WI38 (cell line): ENCODE data around the gene CRYBA2.
A peak's percentile ranks its signal among the peaks of the same experiment; 100 is the strongest.

Experiments used
- H3K4me3 ChIP-seq: 2 replicates; pipeline ENCODE4 v1.5.1; 2011; ENCODE audit warnings: low read depth, mild to moderate bottlenecking, control low read depth, low read length
- CTCF ChIP-seq: IDR thresholded peaks from 2 replicates; pipeline ENCODE4 v1.5.1; 2012; ENCODE audit warnings: low read depth, mild to moderate bottlenecking, control low read depth, low read length

Gene CRYBA2

GRCh38 chr2:219003267-219003634, 10.0 kb upstream of the CRYBA2 start:
- H3K4me3 ChIP-seq = no peak overlapping the region
- TF ChIP-seq CTCF = peak; percentile 0; the same call in 1 of the 2 replicates

GRCh38 chr2:219002395-219003266, 9.4 kb upstream of the CRYBA2 start:
- TF ChIP-seq CTCF = 0 out of 2 replicates have a peak, but pooled peaks have one; percentile 10

GRCh38 chr2:219001577-219002394, 8.6 kb upstream of the CRYBA2 start:
- no peak for TF ChIP-seq CTCF
- H3K4me3 ChIP-seq = no peak overlapping the region

More at GRCh38 chr2:219002395-219003266, 9.4 kb upstream of the CRYBA2 start:
- no peak overlapping the region for H3K4me3 ChIP-seq

GRCh38 chr2:219001100-219001576, 7.9 kb upstream of the CRYBA2 start:
- no peak for TF ChIP-seq CTCF
- H3K4me3 ChIP-seq = no peak overlapping the region

GRCh38 chr2:219000569-219000960, 7.3 kb upstream of the CRYBA2 start:
- no peak overlapping the region for H3K4me3 ChIP-seq
- TF ChIP-seq CTCF = no peak

GRCh38 chr2:218999881-219000568, 6.8 kb upstream of the CRYBA2 start:
- no peak overlapping the region for H3K4me3 ChIP-seq
- TF ChIP-seq CTCF = no peak
